HEK293T (cell line): Measurements from ENCODE around the gene MARK4.

Experiments
- ARNT ChIP-seq: fragments of 450-650 bp; IDR thresholded peaks from 2 replicates; pipeline ENCODE4 v1.6.1; 2017; ENCODE audit warnings: mild to moderate bottlenecking
- ELF4 ChIP-seq: fragments of 450-650 bp; IDR thresholded peaks from 2 replicates; pipeline ENCODE4 v1.6.1; 2017; ENCODE audit warnings: antibody characterized with exemption
- FOXA1 ChIP-seq: fragments of 450-650 bp; IDR thresholded peaks from 2 replicates; pipeline ENCODE4 v1.6.1; 2016; ENCODE audit warnings: mild to moderate bottlenecking
- FOXK2 ChIP-seq: fragments of 450-650 bp; IDR thresholded peaks from 2 replicates; pipeline ENCODE4 v1.6.1; 2016; ENCODE audit warnings: mild to moderate bottlenecking
- FOXM1 ChIP-seq: fragments of 450-650 bp; IDR thresholded peaks from 2 replicates; pipeline ENCODE4 v1.6.1; 2017; ENCODE audit warnings: mild to moderate bottlenecking, borderline replicate concordance
- L3MBTL2 ChIP-seq: fragments of 450-650 bp; conservative IDR thresholded peaks from 2 replicates; pipeline ENCODE4 v1.6.1; 2016; ENCODE audit warnings: mild to moderate bottlenecking
- NFRKB ChIP-seq: fragments of 450-650 bp; IDR thresholded peaks from 2 replicates; pipeline ENCODE4 v1.6.1; 2016; ENCODE audit warnings: mild to moderate bottlenecking, moderate library complexity
- SP1 ChIP-seq: fragments of 450-650 bp; IDR thresholded peaks from 2 replicates; pipeline ENCODE4 v1.6.1; 2017
- SUZ12 ChIP-seq: fragments of 450-650 bp; IDR thresholded peaks from 2 replicates; pipeline ENCODE4 v1.6.1; 2016; ENCODE audit warnings: mild to moderate bottlenecking
- TARDBP ChIP-seq: fragments of 450-650 bp; IDR thresholded peaks from 2 replicates; pipeline ENCODE4 v1.6.1; 2016

DNA sequence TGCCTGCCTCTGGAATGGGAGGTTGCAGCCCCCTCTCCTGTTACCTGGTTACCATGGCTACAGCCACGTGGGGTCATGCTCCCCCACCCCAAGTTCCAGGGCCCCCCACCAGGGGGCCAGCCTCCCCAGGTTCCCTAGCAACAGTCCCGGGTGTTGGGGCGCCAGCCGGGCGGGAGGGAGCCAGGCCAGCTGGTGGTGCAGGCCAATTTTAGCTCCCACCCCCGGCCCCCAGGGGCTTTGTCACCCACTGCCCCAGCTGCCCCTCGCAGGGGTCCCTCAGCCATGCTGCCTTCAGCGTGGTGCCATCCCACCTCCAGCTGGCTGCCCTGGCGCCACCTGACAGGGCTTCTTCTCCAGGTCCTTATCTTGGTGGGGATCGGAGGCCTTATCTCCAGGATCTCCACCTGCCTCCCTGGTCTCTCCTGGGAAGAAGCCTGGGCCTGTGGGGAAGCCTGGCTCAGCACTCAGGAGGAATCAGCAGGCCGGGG is 3.0 kb downstream of the MARK4 start:
- TF ChIP-seq SP1 (no peak), FOXM1 (no peak), FOXA1 (no peak), ELF4 (no peak), ARNT (no peak), TARDBP (no peak), NFRKB (no peak), L3MBTL2 (no peak), FOXK2 (no peak), SUZ12 (no peak)
